A673 (cell line): Measurements from ENCODE around the gene PLEKHH2. TPM values are rescaled to one million over a fixed set of nuclear protein-coding genes. Genes with fewer than 3 reads are reported as not detected.

ENCODE experiments used
- BruUV-seq: library from RNA; stranded (reverse); fragments of 400-500 nt; replicated peaks from 2 replicates; lab custom pipeline; 2021; lab: Mats Ljungman, UMichigan
- CTCF ChIA-PET: fragments of 300-600 bp; sonication (Branson Sonifier 250); formaldehyde crosslinking; loops from one replicate; lab custom pipeline; 2022; ENCODE audit warnings: antibody characterized with exemption; lab: Charles Lee
- POLR2A ChIA-PET: fragments of 300-600 bp; sonication (Branson Sonifier 250); formaldehyde crosslinking; loops from one replicate; lab custom pipeline; 2022; ENCODE audit warnings: antibody characterized with exemption; ENCODE audit not compliant: low non-redundant PET; lab: Charles Lee
- DNase-seq: peaks from one replicate; pipeline ENCODE4 v3.0.0-alpha.2; 2015; ENCODE audit warnings: low spot score
- H3K27ac ChIP-seq: fragments of 200-600 bp; sonication (generic); 2 replicates; pipeline ENCODE4 v1.5.1; 2016; ENCODE audit warnings: mixed run types, low read depth, mild to moderate bottlenecking, mixed read lengths, antibody characterized with exemption, low read length; ENCODE audit not compliant: poor library complexity, severe bottlenecking
- H3K27me3 ChIP-seq: fragments of 200-600 bp; sonication (generic); replicated peaks from 2 replicates; pipeline ENCODE4 v1.6.1; 2017; ENCODE audit warnings: mixed run types, low read depth, mild to moderate bottlenecking, mixed read lengths, antibody characterized with exemption, low read length; ENCODE audit not compliant: insufficient read depth, poor library complexity
- H3K36me3 ChIP-seq: fragments of 200-600 bp; sonication (generic); 2 replicates; pipeline ENCODE4 v1.6.1; 2016; ENCODE audit warnings: mixed run types, mild to moderate bottlenecking, mixed read lengths, antibody characterized with exemption, low read length; ENCODE audit not compliant: insufficient read depth, poor library complexity, severe bottlenecking
- H3K4me1 ChIP-seq: fragments of 200-600 bp; sonication (generic); 2 replicates; pipeline ENCODE4 v1.6.1; 2017; ENCODE audit warnings: mixed run types, mild to moderate bottlenecking, mixed read lengths, antibody characterized with exemption, low read length; ENCODE audit not compliant: insufficient read depth, poor library complexity, severe bottlenecking
- H3K4me3 ChIP-seq: fragments of 200-600 bp; sonication (generic); 2 replicates; pipeline ENCODE4 v1.5.1; 2016; ENCODE audit warnings: low read depth, mixed run types, mild to moderate bottlenecking, mixed read lengths, low read length; ENCODE audit not compliant: poor library complexity, severe bottlenecking
- H3K9me3 ChIP-seq: fragments of 200-600 bp; sonication (generic); 2 replicates; pipeline ENCODE4 v1.6.1; 2016; ENCODE audit warnings: mixed run types, low read depth, mild to moderate bottlenecking, mixed read lengths, antibody characterized with exemption, low read length; ENCODE audit not compliant: poor library complexity, severe bottlenecking
- CTCF ChIP-seq: fragments of 300-800, 200-600 bp; sonication (generic); conservative IDR thresholded peaks from 2 replicates; pipeline ENCODE4 v1.5.1; 2017; ENCODE audit warnings: low read depth, mild to moderate bottlenecking, antibody characterized with exemption, low read length, moderate library complexity, mixed read lengths
- EZH2 ChIP-seq: fragments of 200-600 bp; sonication (generic); IDR thresholded peaks from 2 replicates; pipeline ENCODE4 v1.6.1; 2017; ENCODE audit warnings: borderline replicate concordance, low read depth, mild to moderate bottlenecking, mixed read lengths, antibody characterized with exemption, low read length; ENCODE audit not compliant: poor library complexity, severe bottlenecking
- intact Hi-C: fragments of 100-400 bp; cut with micrococcal nuclease; formaldehyde crosslinking; loops from one replicate; pipeline ENCODE4 v1.10.0; 2022; ENCODE audit not compliant: unreplicated experiment
- total RNA-seq: library from RNA; stranded (reverse); gene quantifications from 2 replicates; pipeline ENCODE4 v1.2.3, GENCODE V29; 2021

PLEKHH2 gene
- total RNA-seq, 1 experiment from 2014 or later, result 2.2 TPM

GRCh38 chr2:43812006-43812405, 174.9 kb downstream of the PLEKHH2 start:
- Histone ChIP-seq H3K27me3 (no peaks in the 10 kb centered on the region), H3K36me3 (no peaks in the 10 kb centered on the region), H3K4me1 (no peaks in the 10 kb centered on the region), H3K9me3 (no peaks in the 10 kb centered on the region), H3K4me3 (no peak overlapping the region), H3K27ac (no peak overlapping the region)
- no TSS peak for BruUV-seq
- ChIA-PET CTCF (no interaction called here), POLR2A (no interaction called here)
- DNase-seq, result no peak
- TF ChIP-seq EZH2, result no peak
- TF ChIP-seq CTCF, result no peak
- intact Hi-C loops, result no loop called here

- Histone ChIP-seq H3K4me3 (no peak overlapping the region), H3K4me1 (no peaks in the 10 kb centered on the region), H3K9me3 (no peaks in the 10 kb centered on the region), H3K36me3 (no peaks in the 10 kb centered on the region), H3K27ac (no peak overlapping the region), H3K27me3 (no peaks in the 10 kb centered on the region)
- no peak for DNase-seq
- ChIA-PET POLR2A (no interaction called here), CTCF (no interaction called here)
- no peak for TF ChIP-seq EZH2
- TF ChIP-seq CTCF, result no peak
- BruUV-seq, result no TSS peak
- intact Hi-C loops, result no loop called here
Measured at GRCh38 chr2:43812947-43813346, 175.9 kb downstream of the PLEKHH2 start.

- ChIA-PET CTCF (no interaction called here), POLR2A (no interaction called here)
- DNase-seq, result no peak
- no peaks in the 10 kb centered on the region for H3K9me3 ChIP-seq
- no TSS peak for BruUV-seq
- no peak for TF ChIP-seq CTCF
- TF ChIP-seq EZH2, result no peak
- intact Hi-C loops, result no loop called here
- no peaks in the 10 kb centered on the region for H3K4me1 ChIP-seq
- no peaks in the 10 kb centered on the region for H3K27me3 ChIP-seq
- H3K36me3 ChIP-seq, result no peaks in the 10 kb centered on the region
- H3K27ac ChIP-seq, result no peak overlapping the region
- H3K4me3 ChIP-seq, result no peak overlapping the region
Measured at GRCh38 chr2:43814711-43815110, 177.7 kb downstream of the PLEKHH2 start.

Other genes with a start within 250 kb of the PLEKHH2 start
- gene THADA, start 41.2 kb upstream of the PLEKHH2 start, total RNA-seq, result 35.1 and 39.7 TPM in 2 replicates
- 0.26 and 0.41 TPM in 2 replicates for gene C1GALT1C1L, start 39.2 kb downstream of the PLEKHH2 start, total RNA-seq
- 14.8 and 21.3 TPM in 2 replicates for gene DYNC2LI1, start 136.8 kb downstream of the PLEKHH2 start, total RNA-seq
- gene ABCG5, start 201.6 kb downstream of the PLEKHH2 start, total RNA-seq, result not detected in 2 replicates
- not detected in 2 replicates for gene ABCG8, start 201.7 kb downstream of the PLEKHH2 start, total RNA-seq